ENCODE measurements around the gene SLC38A1.

GRCh38 chr12:46136249-46136648 is 132.6 kb downstream of the SLC38A1 start:
- TF ChIP-seq GLIS3 (CRISPR knock-in tag; IDR thresholded peaks at IDR 0.05) = no peak
- TF ChIP-seq, protein P1, sequence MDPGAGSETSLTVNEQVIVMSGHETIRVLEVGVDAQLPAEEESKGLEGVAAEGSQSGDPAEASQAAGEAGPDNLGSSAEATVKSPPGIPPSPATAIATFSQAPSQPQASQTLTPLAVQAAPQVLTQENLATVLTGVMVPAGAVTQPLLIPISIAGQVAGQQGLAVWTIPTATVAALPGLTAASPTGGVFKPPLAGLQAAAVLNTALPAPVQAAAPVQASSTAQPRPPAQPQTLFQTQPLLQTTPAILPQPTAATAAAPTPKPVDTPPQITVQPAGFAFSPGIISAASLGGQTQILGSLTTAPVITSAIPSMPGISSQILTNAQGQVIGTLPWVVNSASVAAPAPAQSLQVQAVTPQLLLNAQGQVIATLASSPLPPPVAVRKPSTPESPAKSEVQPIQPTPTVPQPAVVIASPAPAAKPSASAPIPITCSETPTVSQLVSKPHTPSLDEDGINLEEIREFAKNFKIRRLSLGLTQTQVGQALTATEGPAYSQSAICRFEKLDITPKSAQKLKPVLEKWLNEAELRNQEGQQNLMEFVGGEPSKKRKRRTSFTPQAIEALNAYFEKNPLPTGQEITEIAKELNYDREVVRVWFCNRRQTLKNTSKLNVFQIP (CRISPR knock-in tag; IDR thresholded peaks at IDR 0.05; ENCODE audit: borderline replicate concordance, low read depth) = no peak
- TF ChIP-seq, protein P2, sequence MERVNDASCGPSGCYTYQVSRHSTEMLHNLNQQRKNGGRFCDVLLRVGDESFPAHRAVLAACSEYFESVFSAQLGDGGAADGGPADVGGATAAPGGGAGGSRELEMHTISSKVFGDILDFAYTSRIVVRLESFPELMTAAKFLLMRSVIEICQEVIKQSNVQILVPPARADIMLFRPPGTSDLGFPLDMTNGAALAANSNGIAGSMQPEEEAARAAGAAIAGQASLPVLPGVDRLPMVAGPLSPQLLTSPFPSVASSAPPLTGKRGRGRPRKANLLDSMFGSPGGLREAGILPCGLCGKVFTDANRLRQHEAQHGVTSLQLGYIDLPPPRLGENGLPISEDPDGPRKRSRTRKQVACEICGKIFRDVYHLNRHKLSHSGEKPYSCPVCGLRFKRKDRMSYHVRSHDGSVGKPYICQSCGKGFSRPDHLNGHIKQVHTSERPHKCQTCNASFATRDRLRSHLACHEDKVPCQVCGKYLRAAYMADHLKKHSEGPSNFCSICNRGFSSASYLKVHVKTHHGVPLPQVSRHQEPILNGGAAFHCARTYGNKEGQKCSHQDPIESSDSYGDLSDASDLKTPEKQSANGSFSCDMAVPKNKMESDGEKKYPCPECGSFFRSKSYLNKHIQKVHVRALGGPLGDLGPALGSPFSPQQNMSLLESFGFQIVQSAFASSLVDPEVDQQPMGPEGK (CRISPR knock-in tag; IDR thresholded peaks at IDR 0.05; ENCODE audit: borderline replicate concordance) = no peak
- TF ChIP-seq ZFP30 (CRISPR knock-in tag; IDR thresholded peaks at IDR 0.05) = no peak
- no peak for TF ChIP-seq PPARA (CRISPR knock-in tag; IDR thresholded peaks at IDR 0.05; ENCODE audit: borderline replicate concordance)
- TF ChIP-seq ESRRG (CRISPR knock-in tag; IDR thresholded peaks at IDR 0.05) = no peak
- TF ChIP-seq RARB (CRISPR knock-in tag; IDR thresholded peaks at IDR 0.05) = no peak
- no peak for TF ChIP-seq ARNTL (CRISPR knock-in tag; IDR thresholded peaks at IDR 0.05; ENCODE audit: borderline replicate concordance, low read depth)
- TF ChIP-seq ZNF70 (CRISPR knock-in tag; IDR thresholded peaks at IDR 0.05) = no peak
